SH-SY5Y (cell line): ENCODE data around the gene C4B.

Source experiments
- GATA2 ChIP-seq: IDR thresholded peaks from 2 replicates; pipeline ENCODE4 v1.6.1; 2011; ENCODE audit warnings: mild to moderate bottlenecking, low read depth, low read length
- GATA3 ChIP-seq: IDR thresholded peaks from 2 replicates; pipeline ENCODE4 v1.6.1; 2011; ENCODE audit warnings: low read depth, mild to moderate bottlenecking, low read length, moderate library complexity

- no peak for TF ChIP-seq GATA2
- no peak for TF ChIP-seq GATA3
Measured at GRCh38 chr6:32047855-32048766, 33.5 kb downstream of the C4B start.
